K562 (cell line): Measurements from ENCODE around the gene FLCN. TPM values are rescaled to one million over a fixed set of nuclear protein-coding genes. Genes with fewer than 3 reads are reported as not detected.

Experiments
- ARID1B ChIP-seq: fragments of 450-650 bp; IDR thresholded peaks from 2 replicates; pipeline ENCODE4 v1.6.1; 2016; ENCODE audit warnings: antibody characterized with exemption, mild to moderate bottlenecking, inconsistent platforms
- BCOR ChIP-seq: fragments of 450-650 bp; IDR thresholded peaks from 2 replicates; pipeline ENCODE4 v1.6.1; 2016
- CCNT2 ChIP-seq: IDR thresholded peaks from 2 replicates; pipeline ENCODE4 v1.6.1; 2011; ENCODE audit warnings: borderline replicate concordance, low read depth, mild to moderate bottlenecking, moderate library complexity, mixed read lengths, low read length; ENCODE audit not compliant: insufficient read length; ENCODE audit errors: extremely low read depth
- E2F3 ChIP-seq: fragments of 250-450 bp; sonication (Bioruptor Pico); IDR thresholded peaks from 2 replicates; pipeline ENCODE4 v1.4.0; 2020; ENCODE audit warnings: mild to moderate bottlenecking
- HCFC1 ChIP-seq: IDR thresholded peaks from 2 replicates; pipeline ENCODE4 v1.6.1; 2012; ENCODE audit warnings: low read depth, low read length, improper control_type of control experiment
- ILK ChIP-seq: fragments of 450-650 bp; IDR thresholded peaks from 2 replicates; pipeline ENCODE4 v1.6.1; 2016; ENCODE audit warnings: missing genetic modification characterization, low read depth, mild to moderate bottlenecking, missing compliant biosample characterization, moderate library complexity, borderline replicate concordance
- MIER1 ChIP-seq: fragments of 450-650 bp; IDR thresholded peaks from 2 replicates; pipeline ENCODE4 v1.6.1; 2016; ENCODE audit warnings: antibody characterized with exemption, mild to moderate bottlenecking, low read depth
- SAP30 ChIP-seq: fragments of 200-600 bp; sonication (generic); IDR thresholded peaks from 2 replicates; pipeline ENCODE4 v1.6.1; 2012; ENCODE audit warnings: borderline replicate concordance, low read depth, mild to moderate bottlenecking, moderate library complexity, low read length, control low read depth, inconsistent platforms; ENCODE audit not compliant: insufficient read depth, poor library complexity, severe bottlenecking
- SIRT6 ChIP-seq: IDR thresholded peaks from one replicate; pipeline ENCODE4 v1.6.1; 2012; ENCODE audit warnings: low read depth, mild to moderate bottlenecking, control low read depth, inconsistent platforms, low read length, moderate library complexity
- SMAD1 ChIP-seq: fragments of 150-350 bp; IDR thresholded peaks from 2 replicates; pipeline ENCODE4 v1.6.1; 2014; ENCODE audit warnings: low read length, low read depth; ENCODE audit not compliant: partially characterized antibody
- SOX6 ChIP-seq: fragments of 450-650 bp; IDR thresholded peaks from 2 replicates; pipeline ENCODE4 v1.6.1; 2014; ENCODE audit warnings: mild to moderate bottlenecking
- TBL1XR1 ChIP-seq, 2 experiments: IDR thresholded peaks; 2 replicates each; pipeline ENCODE4 v1.6.1; 2012; ENCODE audit warnings: improper control_type of control experiment in 2 of 2, low read length in 2 of 2, mild to moderate bottlenecking in 1 of 2
- TGIF2 ChIP-seq: sonication (generic); formaldehyde crosslinking; IDR thresholded peaks from 2 replicates; pipeline ENCODE4 v1.8.1; 2022; ENCODE audit warnings: mild to moderate bottlenecking, missing genetic modification reagents, moderate library complexity
- YY1 ChIP-seq, 3 experiments: IDR thresholded peaks; 2 replicates each; pipeline ENCODE4 v1.6.1; 2011; ENCODE audit warnings: low read length in 2 of 3, mild to moderate bottlenecking in 2 of 3, moderate library complexity in 2 of 3, borderline replicate concordance in 1 of 3, control low read depth in 1 of 3, low read depth in 1 of 3; ENCODE audit not compliant: insufficient read depth in 3 of 3, insufficient replicate concordance in 2 of 3, control insufficient read depth in 1 of 3, insufficient read length in 1 of 3; ENCODE audit errors: extremely low read depth in 1 of 3
- ZNF133 ChIP-seq: fragments of 250-450 bp; sonication (Bioruptor Pico); IDR thresholded peaks from 2 replicates; pipeline ENCODE4 v1.4.0; 2020; ENCODE audit warnings: mild to moderate bottlenecking
- ZNF3 ChIP-seq: fragments of 250-450 bp; sonication (Bioruptor Pico); IDR thresholded peaks from 2 replicates; pipeline ENCODE4 v1.5.0; 2021; ENCODE audit warnings: mild to moderate bottlenecking, moderate library complexity
- polyA plus RNA-seq, 8 experiments: library from polyadenylated mRNA; depleted of rRNA in 4 of 8; stranded (reverse) in 5 of 8; unstranded in 3 of 8; fragments of >200 nt; fragmentation: Nextera tagmentation in 2 of 8; fragmentation: Illumina TruSeq in 1 of 8; extraction: Ambion mirVana in 2 of 8; extraction: Trizol in 1 of 8; gene quantifications; 2 replicates each; pipeline versions ENCODE4 v1.2.1 to v1.2.3, GENCODE V29; 2011 to 2014; ENCODE audit warnings: inconsistent platforms in 1 of 8, missing spikeins in 1 of 8
- total RNA-seq, 7 experiments: library from RNA; depleted of rRNA in 6 of 7; stranded (reverse); fragments of >200 nt in 6 of 7; fragmentation: Illumina TruSeq in 2 of 7; extraction: Trizol in 2 of 7; gene quantifications; 2 replicates each; pipeline versions ENCODE4 v1.2.1 to v1.2.3, GENCODE V29; 2011 to 2021; ENCODE audit warnings: low replicate concordance in 1 of 7
- TF ChIP-seq, protein P1 (sequence below): fragments of 250-450 bp; sonication (Bioruptor Pico); IDR thresholded peaks from 2 replicates; pipeline ENCODE4 v1.5.0; 2022; ENCODE audit warnings: mild to moderate bottlenecking
- TF ChIP-seq, protein P2 (sequence below): fragments of 450-650 bp; IDR thresholded peaks from 2 replicates; pipeline ENCODE4 v1.6.1; 2016; ENCODE audit warnings: low read depth, mild to moderate bottlenecking, moderate library complexity
- TF ChIP-seq, protein P3 (sequence below), 3 experiments: fragments of 200-800 bp in 1 of 3; fragments of 250-450 bp in 1 of 3; fragments of 450-650 bp in 1 of 3; sonication (Bioruptor Pico) in 1 of 3; sonication (Bioruptor generic) in 1 of 3; formaldehyde crosslinking in 1 of 3; IDR thresholded peaks; 2 replicates each; pipeline versions ENCODE4 v1.6.1 to v1.8.0; 2016 to 2022; ENCODE audit warnings: mild to moderate bottlenecking in 2 of 3, missing genetic modification characterization in 2 of 3, missing compliant biosample characterization in 1 of 3, moderate library complexity in 1 of 3

Gene FLCN
- total and polyA plus RNA-seq, 9 of the 15 experiments (the other 6 are each of a cell fraction or from before 2014, with no cell fraction given) = 1.6 to 33.5 (median 10.9) TPM

DNA sequence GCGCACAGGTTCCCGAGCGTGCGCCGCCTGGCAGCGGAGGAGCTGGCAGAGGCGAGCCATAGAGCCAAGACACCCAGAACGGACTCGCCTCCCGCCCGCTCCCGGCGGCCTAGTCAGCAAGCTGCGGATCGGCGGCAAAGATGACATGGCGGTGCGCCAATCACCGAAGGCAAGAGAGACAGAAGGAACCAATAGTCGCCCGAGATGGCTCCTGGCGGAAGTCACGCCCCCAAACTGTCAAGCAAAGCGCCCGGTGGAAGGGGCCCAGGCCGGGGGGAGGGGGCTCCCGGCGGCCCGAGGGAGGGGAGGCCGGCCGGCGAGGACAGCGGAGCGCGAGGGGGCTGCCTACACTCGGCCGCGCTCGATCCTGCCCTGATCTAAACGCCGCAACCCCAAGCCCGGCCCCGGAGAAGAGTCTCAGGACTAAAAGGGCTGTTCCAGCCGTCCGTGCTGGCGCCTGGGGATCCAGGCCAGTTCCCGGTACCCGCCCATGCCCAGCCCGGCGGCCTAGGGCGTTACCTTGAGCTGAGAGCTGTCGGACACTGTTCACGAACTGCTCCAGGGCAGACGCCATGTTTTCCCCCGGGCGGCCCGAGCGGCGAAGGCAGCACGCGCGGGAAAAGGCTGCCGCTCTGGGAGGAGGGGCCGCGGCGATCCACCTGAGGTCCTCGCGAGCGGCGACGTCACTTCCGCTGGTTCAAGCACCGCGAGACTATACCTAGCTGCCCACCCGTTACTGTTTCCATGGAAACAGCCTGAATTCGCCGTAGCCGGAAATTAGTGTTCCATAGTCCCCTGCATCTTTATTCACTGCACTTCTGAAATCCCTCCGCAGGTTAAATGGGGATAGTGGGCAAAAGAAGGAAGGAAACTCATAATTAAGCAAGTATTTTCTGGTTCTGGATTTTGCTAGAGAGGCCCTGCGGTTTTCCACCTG lies 43.9 kb upstream of the FLCN start, which contains the start of gene COPS3 (continued):
- TF ChIP-seq YY1 (IDR thresholded peaks at IDR 0.05; ENCODE audit: borderline replicate concordance in 1 of 3, control insufficient read depth in 1 of 3, extremely low read depth in 1 of 3, insufficient read depth in 3 of 3, insufficient read length in 1 of 3, insufficient replicate concordance in 2 of 3, low read depth in 1 of 3, low read length in 2 of 3) (peak; percentile 75 to 95 (median 89)), SIRT6 (no peak), BCOR (no peak), SMAD1 (no peak), SAP30 (peak; percentile 32), TGIF2 (CRISPR knock-in tag) (no peak), HCFC1 (peak; percentile 46; the same call in 1 of the 2 replicates), ILK (tag) (no peak), SOX6 (no peak), MIER1 (no peak), ARID1B (no peak), E2F3 (peak; percentile 96), TBL1XR1 (IDR thresholded peaks at IDR 0.05; ENCODE audit: low read length in 2 of 2) (no peak), CCNT2 (no peak), ZNF133 (CRISPR knock-in tag) (no peak), ZNF3 (CRISPR knock-in tag) (no peak)
- TF ChIP-seq, protein P1, sequence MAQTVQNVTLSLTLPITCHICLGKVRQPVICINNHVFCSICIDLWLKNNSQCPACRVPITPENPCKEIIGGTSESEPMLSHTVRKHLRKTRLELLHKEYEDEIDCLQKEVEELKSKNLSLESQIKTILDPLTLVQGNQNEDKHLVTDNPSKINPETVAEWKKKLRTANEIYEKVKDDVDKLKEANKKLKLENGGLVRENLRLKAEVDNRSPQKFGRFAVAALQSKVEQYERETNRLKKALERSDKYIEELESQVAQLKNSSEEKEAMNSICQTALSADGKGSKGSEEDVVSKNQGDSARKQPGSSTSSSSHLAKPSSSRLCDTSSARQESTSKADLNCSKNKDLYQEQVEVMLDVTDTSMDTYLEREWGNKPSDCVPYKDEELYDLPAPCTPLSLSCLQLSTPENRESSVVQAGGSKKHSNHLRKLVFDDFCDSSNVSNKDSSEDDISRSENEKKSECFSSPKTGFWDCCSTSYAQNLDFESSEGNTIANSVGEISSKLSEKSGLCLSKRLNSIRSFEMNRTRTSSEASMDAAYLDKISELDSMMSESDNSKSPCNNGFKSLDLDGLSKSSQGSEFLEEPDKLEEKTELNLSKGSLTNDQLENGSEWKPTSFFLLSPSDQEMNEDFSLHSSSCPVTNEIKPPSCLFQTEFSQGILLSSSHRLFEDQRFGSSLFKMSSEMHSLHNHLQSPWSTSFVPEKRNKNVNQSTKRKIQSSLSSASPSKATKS (CRISPR knock-in tag) = no peak
- TF ChIP-seq, protein P2, sequence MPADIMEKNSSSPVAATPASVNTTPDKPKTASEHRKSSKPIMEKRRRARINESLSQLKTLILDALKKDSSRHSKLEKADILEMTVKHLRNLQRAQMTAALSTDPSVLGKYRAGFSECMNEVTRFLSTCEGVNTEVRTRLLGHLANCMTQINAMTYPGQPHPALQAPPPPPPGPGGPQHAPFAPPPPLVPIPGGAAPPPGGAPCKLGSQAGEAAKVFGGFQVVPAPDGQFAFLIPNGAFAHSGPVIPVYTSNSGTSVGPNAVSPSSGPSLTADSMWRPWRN = no peak
- TF ChIP-seq, protein P3, sequence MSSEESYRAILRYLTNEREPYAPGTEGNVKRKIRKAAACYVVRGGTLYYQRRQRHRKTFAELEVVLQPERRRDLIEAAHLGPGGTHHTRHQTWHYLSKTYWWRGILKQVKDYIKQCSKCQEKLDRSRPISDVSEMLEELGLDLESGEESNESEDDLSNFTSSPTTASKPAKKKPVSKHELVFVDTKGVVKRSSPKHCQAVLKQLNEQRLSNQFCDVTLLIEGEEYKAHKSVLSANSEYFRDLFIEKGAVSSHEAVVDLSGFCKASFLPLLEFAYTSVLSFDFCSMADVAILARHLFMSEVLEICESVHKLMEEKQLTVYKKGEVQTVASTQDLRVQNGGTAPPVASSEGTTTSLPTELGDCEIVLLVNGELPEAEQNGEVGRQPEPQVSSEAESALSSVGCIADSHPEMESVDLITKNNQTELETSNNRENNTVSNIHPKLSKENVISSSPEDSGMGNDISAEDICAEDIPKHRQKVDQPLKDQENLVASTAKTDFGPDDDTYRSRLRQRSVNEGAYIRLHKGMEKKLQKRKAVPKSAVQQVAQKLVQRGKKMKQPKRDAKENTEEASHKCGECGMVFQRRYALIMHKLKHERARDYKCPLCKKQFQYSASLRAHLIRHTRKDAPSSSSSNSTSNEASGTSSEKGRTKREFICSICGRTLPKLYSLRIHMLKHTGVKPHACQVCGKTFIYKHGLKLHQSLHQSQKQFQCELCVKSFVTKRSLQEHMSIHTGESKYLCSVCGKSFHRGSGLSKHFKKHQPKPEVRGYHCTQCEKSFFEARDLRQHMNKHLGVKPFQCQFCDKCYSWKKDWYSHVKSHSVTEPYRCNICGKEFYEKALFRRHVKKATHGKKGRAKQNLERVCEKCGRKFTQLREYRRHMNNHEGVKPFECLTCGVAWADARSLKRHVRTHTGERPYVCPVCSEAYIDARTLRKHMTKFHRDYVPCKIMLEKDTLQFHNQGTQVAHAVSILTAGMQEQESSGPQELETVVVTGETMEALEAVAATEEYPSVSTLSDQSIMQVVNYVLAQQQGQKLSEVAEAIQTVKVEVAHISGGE (CRISPR knock-in tag; IDR thresholded peaks at IDR 0.05) = peak in 1 of 3 experiments; percentile 68; a peak in 2 of 6 replicates
